H9 (cell line): ENCODE data around the gene ROBO1. TPM values are rescaled to one million over a fixed set of nuclear protein-coding genes. Genes with fewer than 3 reads are reported as not detected.
"Not testable (repeated sequence)": the region's sequence is repeated elsewhere in the genome, so short reads cannot be mapped to it uniquely, and the experiment has no call there.

Experiments used
- DNase-seq: peaks from one replicate; pipeline ENCODE4 v3.0.0-alpha.2; 2017
- H2AFZ ChIP-seq: one replicate; pipeline ENCODE4 v1.6.1; 2013; ENCODE audit warnings: mild to moderate bottlenecking, low read length, control low read depth, moderate library complexity
- H2AK5ac ChIP-seq: 2 replicates; pipeline ENCODE4 v1.6.1; 2013; ENCODE audit warnings: low read length, control low read depth, mixed read lengths; ENCODE audit not compliant: insufficient read length
- H2BK120ac ChIP-seq: one replicate; pipeline ENCODE4 v1.6.1; 2013; ENCODE audit warnings: low read depth, mild to moderate bottlenecking, low read length, control low read depth, inconsistent platforms; ENCODE audit not compliant: poor library complexity, severe bottlenecking
- H2BK12ac ChIP-seq: 2 replicates; pipeline ENCODE4 v1.6.1; 2013; ENCODE audit warnings: low read length, control low read depth, mixed read lengths, low read depth; ENCODE audit not compliant: insufficient read length
- H2BK15ac ChIP-seq: 2 replicates; pipeline ENCODE4 v1.6.1; 2013; ENCODE audit warnings: low read depth, low read length, control low read depth
- H2BK20ac ChIP-seq: one replicate; pipeline ENCODE4 v1.6.1; 2013; ENCODE audit warnings: low read depth, mild to moderate bottlenecking, low read length, control low read depth, inconsistent platforms; ENCODE audit not compliant: poor library complexity, severe bottlenecking
- H2BK5ac ChIP-seq: 2 replicates; pipeline ENCODE4 v1.6.1; 2013; ENCODE audit warnings: low read length, control low read depth, mixed read lengths; ENCODE audit not compliant: insufficient read length
- H3K14ac ChIP-seq: 2 replicates; pipeline ENCODE4 v1.6.1; 2013; ENCODE audit warnings: low read length, control low read depth; ENCODE audit not compliant: insufficient read depth
- H3K18ac ChIP-seq: 2 replicates; pipeline ENCODE4 v1.6.1; 2013; ENCODE audit warnings: low read depth, mild to moderate bottlenecking, mixed read lengths, low read length, control low read depth; ENCODE audit not compliant: insufficient read length
- H3K23ac ChIP-seq: 2 replicates; pipeline ENCODE4 v1.6.1; 2013; ENCODE audit warnings: low read length, control low read depth, mixed read lengths, low read depth; ENCODE audit not compliant: insufficient read length
- H3K23me2 ChIP-seq: 2 replicates; pipeline ENCODE4 v1.6.1; 2013; ENCODE audit warnings: low read depth, mild to moderate bottlenecking, mixed read lengths, low read length, control low read depth; ENCODE audit not compliant: insufficient read length, poor library complexity, severe bottlenecking
- H3K27ac ChIP-seq: 2 replicates; pipeline ENCODE4 v1.5.1; 2013; ENCODE audit warnings: low read length, control low read depth, mixed read lengths, low read depth; ENCODE audit not compliant: insufficient read length
- H3K27me3 ChIP-seq: 2 replicates; pipeline ENCODE4 v1.6.1; 2013; ENCODE audit warnings: low read length, control low read depth, inconsistent platforms; ENCODE audit not compliant: insufficient read depth
- H3K4ac ChIP-seq: 2 replicates; pipeline ENCODE4 v1.6.1; 2013; ENCODE audit warnings: low read depth, mild to moderate bottlenecking, control low read depth, inconsistent platforms, low read length, moderate library complexity
- H3K4me1 ChIP-seq: 2 replicates; pipeline ENCODE4 v1.6.1; 2013; ENCODE audit warnings: low read length, control low read depth, inconsistent platforms; ENCODE audit not compliant: insufficient read depth
- H3K4me2 ChIP-seq: 2 replicates; pipeline ENCODE4 v1.6.1; 2013; ENCODE audit warnings: low read length, control low read depth, mixed read lengths; ENCODE audit not compliant: insufficient read length, insufficient read depth
- H3K56ac ChIP-seq: 2 replicates; pipeline ENCODE4 v1.6.1; 2013; ENCODE audit warnings: low read depth, mild to moderate bottlenecking, mixed read lengths, low read length, control low read depth; ENCODE audit not compliant: insufficient read length
- H3K79me1 ChIP-seq: 2 replicates; pipeline ENCODE4 v1.6.1; 2013; ENCODE audit warnings: low read depth, mild to moderate bottlenecking, moderate library complexity, low read length, control low read depth, inconsistent platforms; ENCODE audit not compliant: insufficient read depth, poor library complexity, severe bottlenecking
- H3K79me2 ChIP-seq: 2 replicates; pipeline ENCODE4 v1.6.1; 2013; ENCODE audit warnings: low read length, control low read depth, inconsistent platforms; ENCODE audit not compliant: insufficient read depth
- H3K9ac ChIP-seq: 2 replicates; pipeline ENCODE4 v1.6.1; 2013; ENCODE audit warnings: low read length, control low read depth, mixed read lengths; ENCODE audit not compliant: insufficient read length; ENCODE audit errors: extremely low read depth
- H3K9me3 ChIP-seq: one replicate; pipeline ENCODE4 v1.6.1; 2013; ENCODE audit warnings: low read depth, low read length, inconsistent platforms; ENCODE audit not compliant: control insufficient read depth
- H3T11ph ChIP-seq: one replicate; pipeline ENCODE4 v1.6.1; 2013; ENCODE audit warnings: mild to moderate bottlenecking, low read length, control low read depth, inconsistent platforms
- H4K20me1 ChIP-seq: one replicate; pipeline ENCODE4 v1.6.1; 2013; ENCODE audit not compliant: control insufficient read depth, insufficient read length, insufficient read depth
- H4K5ac ChIP-seq: 2 replicates; pipeline ENCODE4 v1.6.1; 2013; ENCODE audit warnings: low read depth, mild to moderate bottlenecking, mixed read lengths, low read length, control low read depth; ENCODE audit not compliant: insufficient read length
- H4K8ac ChIP-seq: replicated peaks from 2 replicates; pipeline ENCODE4 v1.6.1; 2013; ENCODE audit warnings: low read length, control low read depth, mixed read lengths, low read depth; ENCODE audit not compliant: insufficient read length
- H4K91ac ChIP-seq: 2 replicates; pipeline ENCODE4 v1.6.1; 2013; ENCODE audit warnings: low read depth, mild to moderate bottlenecking, moderate library complexity, mixed read lengths, low read length, control low read depth; ENCODE audit not compliant: insufficient read length
- H3K27ac Mint-ChIP-seq, 3 experiments: 2 replicates in 2 of 3; 3 replicates in 1 of 3; pipeline ENCODE4 v1.8.0; 2020 to 2021; ENCODE audit warnings: mixed read lengths in 3 of 3, mild to moderate bottlenecking in 1 of 3, moderate library complexity in 1 of 3
- H3K27me3 Mint-ChIP-seq: 2 replicates; pipeline ENCODE4 v1.8.0; 2021; ENCODE audit warnings: low read depth, mild to moderate bottlenecking, moderate library complexity, mixed read lengths
- H3K36me3 Mint-ChIP-seq, 3 experiments: 2 replicates in 2 of 3; 3 replicates in 1 of 3; pipeline ENCODE4 v1.8.0; 2020 to 2021; ENCODE audit warnings: low read depth in 3 of 3, mixed read lengths in 3 of 3; ENCODE audit not compliant: insufficient read depth in 1 of 3
- H3K4me1 Mint-ChIP-seq, 2 experiments: 2 replicates each; pipeline ENCODE4 v1.8.0; 2020; ENCODE audit warnings: mixed read lengths in 2 of 2
- H3K4me3 Mint-ChIP-seq, 2 experiments: 2 replicates in 1 of 2; 3 replicates in 1 of 2; pipeline ENCODE4 v1.8.0; 2020 to 2021; ENCODE audit warnings: mild to moderate bottlenecking in 2 of 2, mixed read lengths in 2 of 2, moderate library complexity in 1 of 2
- H3K9me3 Mint-ChIP-seq, 2 experiments: 2 replicates in 1 of 2; 3 replicates in 1 of 2; pipeline ENCODE4 v1.8.0; 2020; ENCODE audit warnings: mild to moderate bottlenecking in 2 of 2, mixed read lengths in 2 of 2, moderate library complexity in 1 of 2
- CTCF ChIP-seq: fragments of 200-600 bp; sonication (generic); conservative IDR thresholded peaks from 3 replicates; pipeline ENCODE4 v1.8.0; 2021; ENCODE audit warnings: antibody characterized with exemption, mild to moderate bottlenecking
- WGBS: extraction: QIAGEN DNeasy Blood & Tissue Kit; methylation state at CpG from one replicate; pipeline ENCODE4 v1.1.7; 2013; ENCODE audit warnings: missing lambda C conversion rate, low lambda C conversion rate, mixed read lengths; ENCODE audit not compliant: insufficient read length; ENCODE audit errors: extremely low coverage; 5-methylcytosine and 5-hydroxymethylcytosine counted together
- total RNA-seq: library from RNA; stranded (reverse); gene quantifications from 2 replicates; pipeline ENCODE4 v1.2.1, GENCODE V29; 2021

The ROBO1 gene
- total RNA-seq, 1 experiment from 2014 or later, result 62.7 TPM

GRCh38 chr3:78724859-78725258 lies 1042.9 kb downstream of the ROBO1 start:
- Histone ChIP-seq H4K20me1 (no peaks in the 10 kb centered on the region), H3K27me3 (no peaks in the 10 kb centered on the region), H3K4me1 (no peaks in the 10 kb centered on the region), H4K91ac (no peak overlapping the region), H2BK12ac (no peak overlapping the region), H3K14ac (no peak overlapping the region), H3K23ac (no peak overlapping the region), H3K56ac (no peak overlapping the region), H2BK120ac (no peak overlapping the region), H2AK5ac (no peak overlapping the region), H3K9me3 (no peaks in the 10 kb centered on the region), H3K23me2 (no peaks in the 10 kb centered on the region), H3K4me2 (no peak overlapping the region), H4K8ac (no peak overlapping the region), H2AFZ (no peak overlapping the region), H2BK5ac (no peak overlapping the region), H3K18ac (no peak overlapping the region), H2BK15ac (no peak overlapping the region), H3K9ac (no peak overlapping the region), H4K5ac (no peak overlapping the region), H2BK20ac (no peak overlapping the region), H3K79me1 (peaks cover 2% of the 10 kb centered on the region), H3K79me2 (no peaks in the 10 kb centered on the region), H3T11ph (no peak overlapping the region), H3K27ac (no peak overlapping the region), H3K4ac (no peak overlapping the region)
- WGBS, result no CpG with 5 or more reads among the region's 4 CpGs
- Mint-ChIP-seq H3K4me3 (no peak overlapping the region), H3K27ac (peak overlapping the region in 2 of 3 experiments; percentile 59 to 89; a peak in 3 of 7 replicates), H3K4me1 (peaks cover 38 to 41% of the 10 kb centered on the region in 2 experiments), H3K36me3 (no peaks in the 10 kb centered on the region), H3K27me3 (no peaks in the 10 kb centered on the region), H3K9me3 (no peaks in the 10 kb centered on the region)
- DNase-seq, result no peak
- no peak for TF ChIP-seq CTCF

GRCh38 chr3:78724364-78724763 lies 1043.4 kb downstream of the ROBO1 start:
- not testable (repeated sequence) for H2BK5ac ChIP-seq, H2BK15ac ChIP-seq, H3K23me2 ChIP-seq, H3K79me2 ChIP-seq, H3K36me3 Mint-ChIP-seq, H3K56ac ChIP-seq, H4K8ac ChIP-seq, H2BK120ac ChIP-seq, H2BK20ac ChIP-seq, H3K4me3 Mint-ChIP-seq, H2AK5ac ChIP-seq, H3K9me3 Mint-ChIP-seq, H3K4me1 ChIP-seq, H4K5ac ChIP-seq, H3K9ac ChIP-seq, H3K27me3 ChIP-seq, H3K27me3 Mint-ChIP-seq, H2BK12ac ChIP-seq, DNase-seq, H3K27ac ChIP-seq, H2AFZ ChIP-seq, H4K20me1 ChIP-seq, H3K18ac ChIP-seq, H3T11ph ChIP-seq, H3K4me2 ChIP-seq, H3K79me1 ChIP-seq, H4K91ac ChIP-seq, H3K9me3 ChIP-seq, H3K4ac ChIP-seq, H3K23ac ChIP-seq, H3K14ac ChIP-seq
- WGBS, result no CpG with 5 or more reads among the region's 5 CpGs
- Mint-ChIP-seq H3K4me1 (peaks cover 37 to 39% of the 10 kb centered on the region in 2 experiments), H3K27ac (peak overlapping the region in 1 of 3 experiments; percentile 92; a peak in 2 of 7 replicates)
